Measurements from ENCODE around the gene FECH.

GRCh38 chr18:57559314-57559713 lies 27.2 kb downstream of the FECH start:
- TF ChIP-seq, protein P1, sequence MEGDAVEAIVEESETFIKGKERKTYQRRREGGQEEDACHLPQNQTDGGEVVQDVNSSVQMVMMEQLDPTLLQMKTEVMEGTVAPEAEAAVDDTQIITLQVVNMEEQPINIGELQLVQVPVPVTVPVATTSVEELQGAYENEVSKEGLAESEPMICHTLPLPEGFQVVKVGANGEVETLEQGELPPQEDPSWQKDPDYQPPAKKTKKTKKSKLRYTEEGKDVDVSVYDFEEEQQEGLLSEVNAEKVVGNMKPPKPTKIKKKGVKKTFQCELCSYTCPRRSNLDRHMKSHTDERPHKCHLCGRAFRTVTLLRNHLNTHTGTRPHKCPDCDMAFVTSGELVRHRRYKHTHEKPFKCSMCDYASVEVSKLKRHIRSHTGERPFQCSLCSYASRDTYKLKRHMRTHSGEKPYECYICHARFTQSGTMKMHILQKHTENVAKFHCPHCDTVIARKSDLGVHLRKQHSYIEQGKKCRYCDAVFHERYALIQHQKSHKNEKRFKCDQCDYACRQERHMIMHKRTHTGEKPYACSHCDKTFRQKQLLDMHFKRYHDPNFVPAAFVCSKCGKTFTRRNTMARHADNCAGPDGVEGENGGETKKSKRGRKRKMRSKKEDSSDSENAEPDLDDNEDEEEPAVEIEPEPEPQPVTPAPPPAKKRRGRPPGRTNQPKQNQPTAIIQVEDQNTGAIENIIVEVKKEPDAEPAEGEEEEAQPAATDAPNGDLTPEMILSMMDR (IDR thresholded peaks at IDR 0.05): no peak
- TF ChIP-seq POLR2A (IDR thresholded peaks at IDR 0.05; ENCODE audit: low read depth): no peak
- no peak for TF ChIP-seq POLR2AphosphoS5 (IDR thresholded peaks at IDR 0.05)

All from esophagus muscularis mucosa (tissue), 3 donors.